GM08714 (cell line): ENCODE results near the gene SP3.
A peak's percentile ranks its signal among the peaks of the same experiment; 100 is the strongest.

ENCODE experiments used
- H3K4me3 ChIP-seq: fragments of 200-500 bp; sonication (Bioruptor generic); 2 replicates; pipeline ENCODE4 v1.5.1; 2014; ENCODE audit warnings: mild to moderate bottlenecking, low read length, inconsistent platforms
- ZNF274 ChIP-seq: IDR thresholded peaks from 2 replicates; pipeline ENCODE4 v1.6.1; 2012; ENCODE audit warnings: mild to moderate bottlenecking, low read depth, low read length

Gene SP3

DNA sequence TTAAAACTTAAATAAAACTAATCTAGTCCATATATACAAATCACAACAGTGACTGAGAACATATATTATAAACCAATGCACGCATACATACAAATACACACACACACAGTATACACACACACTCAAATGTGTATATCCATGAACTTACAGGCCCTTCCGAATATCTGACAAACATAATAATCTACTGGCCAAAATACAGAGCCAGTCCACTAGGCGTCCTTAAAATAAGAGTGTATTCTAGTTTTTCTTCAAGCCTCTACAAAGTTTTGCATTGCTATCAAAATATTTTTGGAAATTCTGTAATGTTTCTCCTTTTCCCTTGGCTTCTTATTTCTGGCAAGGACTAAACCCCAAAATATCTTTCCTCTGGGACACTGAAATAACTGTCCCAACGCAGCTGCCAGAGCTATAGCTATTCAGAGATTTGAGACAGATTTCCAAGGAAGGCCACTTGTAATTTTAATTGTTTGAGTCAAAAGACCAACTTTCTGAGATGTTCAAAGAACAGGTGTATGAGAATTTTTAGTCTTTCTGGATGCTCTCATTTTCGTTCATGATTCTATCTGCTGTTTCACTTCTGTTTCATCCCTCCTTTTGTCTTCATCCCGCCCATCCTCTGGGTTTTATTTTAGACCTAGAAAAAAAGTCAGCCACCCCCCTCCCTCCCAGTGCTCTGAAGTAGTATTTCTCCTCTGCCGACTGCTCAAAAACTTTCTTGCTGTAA lies 24.1 kb upstream of the SP3 start:
- TF ChIP-seq ZNF274: no peak
- peak overlapping the region; percentile 10; the same call in 1 of the 2 replicates for H3K4me3 ChIP-seq

DNA sequence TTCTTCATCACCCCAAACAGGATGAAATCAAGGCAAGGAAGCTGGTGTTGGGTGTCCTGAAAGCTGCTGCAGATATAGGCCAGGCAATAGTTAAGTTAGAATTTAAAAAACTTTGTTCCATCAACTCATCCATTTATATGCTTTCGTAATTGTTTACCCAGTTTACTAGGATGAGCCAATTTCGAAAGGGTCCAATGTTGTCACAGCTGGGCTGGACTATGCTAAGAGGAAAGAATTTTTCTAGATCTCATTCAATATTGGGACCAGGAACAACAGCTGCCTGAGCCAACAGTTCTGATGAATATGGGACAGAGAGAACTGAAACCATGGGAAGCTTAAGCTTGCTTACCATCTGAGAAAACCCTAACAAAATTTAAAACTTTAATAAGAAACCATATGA lies 21.6 kb upstream of the SP3 start:
- TF ChIP-seq ZNF274: no peak
- no peak overlapping the region for H3K4me3 ChIP-seq

DNA sequence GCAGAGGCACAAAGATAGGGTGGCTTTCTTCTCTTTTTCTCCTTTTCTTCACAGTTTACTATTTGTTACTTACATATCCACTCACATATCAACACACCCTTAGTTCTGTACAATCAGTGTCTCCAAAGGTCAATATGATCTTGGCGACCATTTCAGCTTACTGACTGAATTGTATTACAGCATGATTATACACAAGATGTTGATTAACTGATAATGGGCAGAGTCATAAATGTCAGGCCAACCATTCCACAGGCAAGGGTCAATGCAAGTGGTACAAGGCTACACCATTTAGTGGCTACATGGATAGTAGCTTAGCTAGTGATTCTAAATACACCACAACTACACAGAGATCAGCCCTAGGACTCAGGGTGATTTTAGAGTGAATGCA lies 20.4 kb upstream of the SP3 start:
- H3K4me3 ChIP-seq: no peak overlapping the region
- TF ChIP-seq ZNF274: no peak

DNA sequence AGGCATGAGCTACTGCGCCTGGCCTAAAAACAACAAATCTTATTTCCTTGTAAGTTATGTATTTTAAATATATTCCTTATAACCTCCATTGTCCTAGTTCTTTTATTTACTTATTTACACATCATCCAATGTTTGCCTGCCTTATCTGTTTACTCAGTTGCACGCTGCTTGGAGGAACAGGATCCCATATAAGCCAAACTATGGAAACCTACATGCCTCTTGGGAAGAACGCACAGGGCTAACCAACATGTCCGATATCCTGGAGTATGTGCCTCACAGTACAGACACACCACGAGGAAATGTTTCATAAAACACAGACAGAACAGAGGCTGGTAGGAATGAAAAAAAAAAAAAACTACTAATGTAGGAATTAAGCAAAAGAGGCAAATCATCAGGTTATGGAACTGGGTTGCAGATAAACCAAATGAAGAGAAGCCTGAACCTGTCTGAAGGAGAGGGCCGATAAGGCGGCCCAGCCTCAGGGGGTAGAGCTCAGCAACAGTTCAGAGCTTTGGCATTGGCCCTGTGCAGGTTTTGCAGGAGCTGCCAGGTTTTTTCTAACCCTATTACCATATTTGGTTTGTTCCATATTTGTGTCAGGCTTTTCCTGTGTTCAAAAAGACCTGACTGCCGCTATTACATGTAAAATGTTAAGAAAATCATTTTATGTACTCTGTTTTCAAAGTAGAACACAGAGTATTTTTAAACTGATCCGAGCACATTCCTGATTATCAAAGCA lies 19.9 kb upstream of the SP3 start:
- no peak for TF ChIP-seq ZNF274
- no peak overlapping the region for H3K4me3 ChIP-seq

DNA sequence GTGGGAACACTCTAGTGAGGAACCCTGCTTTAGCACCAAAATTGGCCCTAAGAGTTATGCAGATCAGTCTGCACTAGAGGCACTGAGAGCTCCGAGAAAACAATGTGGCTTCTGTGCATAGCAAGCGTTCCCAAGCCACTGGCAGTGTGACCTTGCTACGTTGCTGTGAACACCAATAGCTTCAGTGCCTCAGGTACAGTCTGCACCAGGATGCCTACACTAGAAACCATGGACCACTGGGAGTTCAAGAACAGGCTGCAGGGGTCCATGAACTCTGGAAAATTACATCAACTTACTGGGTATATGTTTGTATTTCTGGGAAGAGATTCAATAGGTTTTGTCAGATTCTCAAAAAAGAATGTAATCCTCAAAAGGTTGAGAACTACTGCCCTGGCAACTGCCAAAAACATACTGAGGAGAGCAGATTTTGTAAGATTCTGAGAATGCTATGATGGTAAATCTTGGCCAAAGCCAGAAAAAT lies 18.3 kb upstream of the SP3 start:
- H3K4me3 ChIP-seq: no peak overlapping the region
- TF ChIP-seq ZNF274: no peak

DNA sequence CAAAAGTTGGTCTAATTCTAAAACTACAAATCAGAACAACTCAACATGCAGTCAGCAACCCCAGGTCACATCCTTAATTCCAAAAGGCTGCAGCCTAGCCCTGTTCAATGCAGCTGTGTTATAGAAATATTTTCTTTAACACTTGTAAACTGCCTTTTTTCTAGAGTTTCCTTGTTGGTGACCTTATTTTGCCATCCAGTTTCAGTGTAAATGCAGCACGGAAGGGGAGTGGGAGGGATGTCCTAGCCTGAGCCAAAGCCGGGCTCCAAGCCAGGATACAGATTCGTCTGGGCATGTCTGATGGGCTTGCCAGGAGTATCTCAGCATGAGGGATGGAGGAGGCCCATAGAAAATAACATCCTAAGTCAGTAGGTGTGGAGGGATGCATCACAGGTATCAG lies 17.7 kb upstream of the SP3 start:
- TF ChIP-seq ZNF274: no peak
- H3K4me3 ChIP-seq: no peak overlapping the region

DNA sequence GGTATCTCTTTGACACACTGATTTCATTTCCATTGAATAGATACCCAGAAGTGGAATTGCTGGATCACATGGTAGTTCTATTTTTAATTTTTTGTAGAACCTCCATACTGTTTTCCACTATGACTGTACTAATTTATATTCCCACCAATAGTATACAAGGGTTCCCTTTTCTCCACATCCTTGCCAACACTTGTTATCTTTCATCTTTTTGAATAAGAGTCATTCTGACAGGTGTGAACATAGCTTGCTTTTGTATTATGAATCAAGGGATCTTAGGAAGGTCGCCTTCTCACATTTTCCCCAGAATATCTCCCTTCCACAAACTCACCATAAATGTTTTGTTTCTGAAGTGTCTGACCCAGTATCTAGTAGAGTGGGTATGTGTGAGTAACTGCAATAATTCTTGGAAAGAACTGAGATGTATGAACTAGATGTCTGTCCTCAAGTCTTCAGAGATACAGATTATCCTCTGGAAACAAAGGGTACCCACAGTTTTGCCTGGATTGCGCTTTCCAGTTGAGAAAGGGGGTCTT lies 17.1 kb upstream of the SP3 start:
- H3K4me3 ChIP-seq: no peak overlapping the region
- no peak for TF ChIP-seq ZNF274

DNA sequence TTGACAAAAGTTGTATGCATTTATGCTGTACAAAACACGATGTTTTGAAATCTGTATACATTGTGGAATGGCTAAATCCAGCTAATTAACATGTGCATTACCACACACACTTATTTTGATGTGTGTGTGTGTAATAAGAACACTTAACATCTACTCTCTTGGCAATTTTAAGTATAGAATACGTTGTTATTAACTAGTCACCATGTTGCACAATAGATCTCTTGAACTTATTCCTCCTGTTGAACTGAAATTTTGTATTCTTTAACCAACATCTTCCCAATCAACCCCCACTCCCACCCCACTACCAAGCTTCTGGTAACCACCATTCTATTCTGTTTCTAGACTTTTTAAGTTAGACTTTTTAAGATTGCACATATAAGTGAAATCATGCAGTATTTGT lies 16.3 kb upstream of the SP3 start:
- TF ChIP-seq ZNF274: no peak
- H3K4me3 ChIP-seq: no peak overlapping the region

DNA sequence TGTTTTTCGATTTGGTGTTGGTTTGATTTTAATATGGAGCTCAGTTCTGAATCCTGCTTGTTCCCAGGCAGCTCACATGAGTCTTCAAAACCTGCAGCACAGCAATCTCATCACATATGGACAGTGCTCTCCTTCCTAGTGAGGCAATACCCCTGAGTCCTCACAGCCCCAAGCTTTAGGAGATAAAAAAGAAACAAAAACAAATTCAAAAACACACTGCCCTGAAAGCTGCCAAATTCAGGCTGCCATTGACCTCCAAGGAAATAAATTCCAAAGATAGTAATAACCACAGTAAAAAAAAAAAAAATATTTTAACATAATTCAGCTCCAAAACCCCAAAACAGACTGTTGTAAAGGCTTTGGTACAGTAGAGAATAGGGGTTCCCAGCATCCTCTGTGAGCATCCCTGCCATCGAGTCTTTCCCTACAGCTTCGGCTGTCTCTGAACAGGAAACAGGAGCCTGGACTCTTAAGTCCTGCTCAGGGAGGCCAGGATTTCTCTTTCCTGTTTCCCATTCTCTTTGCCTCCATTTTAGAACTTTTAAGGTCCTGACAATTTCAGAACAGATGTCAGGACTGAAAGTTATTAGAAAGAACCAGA lies 14.7 kb upstream of the SP3 start:
- H3K4me3 ChIP-seq: no peak overlapping the region
- TF ChIP-seq ZNF274: no peak

DNA sequence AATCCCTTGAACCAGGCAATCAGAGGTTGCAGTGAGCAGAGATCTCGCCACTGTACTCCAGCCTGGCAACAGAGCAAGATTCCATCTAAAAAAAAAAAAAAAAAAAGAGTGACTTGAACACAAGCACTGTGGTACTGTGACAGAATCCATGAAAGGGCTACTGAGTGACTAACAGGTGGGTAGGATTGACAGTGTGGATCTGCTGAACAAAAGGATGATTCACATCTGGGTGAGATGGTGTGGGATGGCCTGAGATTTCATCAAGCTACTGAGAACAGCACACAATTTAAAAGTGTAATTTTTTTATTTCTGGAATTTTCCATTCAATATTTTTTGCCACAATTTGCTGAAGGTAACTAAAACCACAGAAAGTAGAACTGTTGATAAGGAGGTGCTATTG lies 13.3 kb upstream of the SP3 start:
- TF ChIP-seq ZNF274: no peak
- H3K4me3 ChIP-seq: no peak overlapping the region

DNA sequence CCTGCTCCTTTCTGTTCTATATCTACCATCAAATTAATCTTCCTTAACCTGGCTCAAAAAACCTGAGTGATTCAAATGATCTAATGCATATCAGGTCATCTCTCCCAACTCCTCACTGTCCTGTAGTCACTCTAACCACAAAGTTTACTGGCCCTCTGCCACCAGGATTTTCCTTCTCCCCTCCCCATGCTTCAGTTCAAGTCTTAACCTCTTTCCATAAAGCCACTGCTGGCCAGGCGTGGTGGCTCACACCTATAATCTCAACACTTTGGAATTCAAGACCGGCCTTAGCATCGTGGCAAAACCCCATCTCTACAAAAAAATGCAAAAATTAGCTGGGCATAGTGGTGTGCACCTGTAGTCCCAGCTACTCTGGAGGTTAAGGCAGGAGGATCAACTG lies 7.5 kb upstream of the SP3 start:
- no peak overlapping the region for H3K4me3 ChIP-seq
- no peak for TF ChIP-seq ZNF274

DNA sequence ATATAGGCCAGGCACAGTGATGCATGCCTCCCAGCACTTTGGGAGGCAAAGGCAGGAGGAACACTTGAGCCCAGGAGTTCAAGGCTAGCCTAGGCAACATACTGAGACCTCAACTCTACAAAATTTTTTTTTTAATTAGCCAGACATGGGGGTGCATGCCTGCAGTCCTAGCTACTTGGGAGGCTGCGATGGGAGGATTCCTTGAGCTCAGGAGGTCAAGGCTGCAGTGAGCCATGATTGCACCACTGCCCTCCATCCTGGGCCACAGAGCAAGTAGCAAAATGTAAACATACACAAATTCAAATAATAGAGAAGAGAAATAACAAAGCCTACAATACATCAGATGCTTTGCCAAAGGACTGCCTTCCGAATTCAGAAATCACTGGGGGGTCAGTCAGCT lies 7.0 kb upstream of the SP3 start:
- no peak for TF ChIP-seq ZNF274
- no peak overlapping the region for H3K4me3 ChIP-seq

DNA sequence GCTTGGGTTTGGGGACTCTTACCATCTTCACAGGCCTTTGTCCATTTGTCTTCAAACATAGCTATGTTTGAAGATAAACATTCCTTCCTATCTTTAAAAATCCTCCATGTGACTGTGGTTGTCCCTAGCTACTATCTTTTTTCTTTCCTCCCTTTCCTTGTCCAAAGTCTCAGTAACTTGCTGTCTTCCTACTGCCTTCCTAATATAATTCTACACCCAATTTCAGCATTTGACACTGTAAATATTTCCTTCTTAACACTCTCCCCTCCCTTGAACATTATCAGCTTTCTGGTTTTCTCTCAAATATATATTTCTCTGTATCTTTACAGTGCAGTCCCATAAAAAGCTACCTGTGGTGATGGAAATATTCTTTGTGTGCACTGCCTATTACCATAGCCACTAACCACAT lies 5.3 kb upstream of the SP3 start:
- H3K4me3 ChIP-seq: no peak overlapping the region
- no peak for TF ChIP-seq ZNF274

DNA sequence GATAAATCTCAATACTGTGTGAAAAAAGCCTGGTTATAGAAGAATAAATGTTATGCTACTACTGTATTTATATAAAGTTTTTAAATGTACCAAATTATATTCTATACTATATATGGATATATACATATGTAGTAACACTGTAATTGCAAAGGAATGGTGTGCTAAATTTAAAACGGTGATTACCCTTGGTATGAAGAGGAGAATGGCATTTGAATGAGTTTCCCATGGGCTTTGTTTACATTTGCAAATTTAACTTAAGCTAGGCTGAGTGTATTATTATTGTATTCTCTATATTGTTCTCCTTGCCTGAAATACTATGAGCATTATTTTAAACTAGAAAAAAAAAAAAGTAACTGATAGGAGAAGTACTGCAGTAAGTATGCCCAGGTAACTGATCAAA lies 4.7 kb upstream of the SP3 start:
- no peak overlapping the region for H3K4me3 ChIP-seq
- no peak for TF ChIP-seq ZNF274

DNA sequence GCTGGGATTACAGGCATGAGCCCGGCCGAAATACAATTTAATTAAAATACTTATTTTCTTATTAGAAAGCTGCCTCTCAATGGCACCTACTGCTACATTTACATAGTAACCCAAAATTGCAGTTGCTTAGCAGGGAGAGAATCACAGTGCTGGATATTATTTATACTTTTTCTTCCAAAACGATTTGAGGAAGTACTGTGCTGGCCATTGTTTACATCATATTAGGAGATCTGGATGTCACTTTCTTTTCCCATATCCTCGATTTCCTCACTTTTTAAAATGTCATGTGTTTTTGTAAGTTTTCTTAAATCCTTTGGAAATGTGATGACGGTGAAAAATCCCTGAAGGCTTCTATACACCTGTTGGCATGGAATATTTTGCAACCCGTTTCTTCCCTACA lies 3.4 kb upstream of the SP3 start:
- no peak overlapping the region for H3K4me3 ChIP-seq
- no peak for TF ChIP-seq ZNF274
